ENCODE measurements around the gene ACP6.
A peak's percentile ranks its signal among the peaks of the same experiment; 100 is the strongest.

Gene ACP6

DNA sequence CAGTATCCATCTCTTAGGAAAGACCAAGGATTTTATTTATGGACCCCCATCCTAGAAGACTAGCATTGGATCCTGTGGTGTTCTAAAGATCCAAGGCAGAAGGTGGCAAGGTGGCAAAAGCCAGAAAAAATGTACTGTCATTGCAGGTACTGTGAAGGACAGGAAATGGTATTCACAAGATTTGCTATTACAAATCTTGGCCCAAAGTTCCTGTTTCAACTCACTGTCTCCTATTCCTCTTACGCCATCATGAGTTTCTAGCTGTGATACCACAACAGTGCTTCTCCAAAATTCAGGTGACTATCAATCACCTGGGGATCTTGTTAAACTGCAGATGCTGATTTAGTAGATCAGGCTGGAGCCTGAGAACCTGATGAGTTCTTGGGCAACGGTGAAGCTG lies 21.4 kb downstream of the ACP6 start:
- DNase-seq: no peak

DNA sequence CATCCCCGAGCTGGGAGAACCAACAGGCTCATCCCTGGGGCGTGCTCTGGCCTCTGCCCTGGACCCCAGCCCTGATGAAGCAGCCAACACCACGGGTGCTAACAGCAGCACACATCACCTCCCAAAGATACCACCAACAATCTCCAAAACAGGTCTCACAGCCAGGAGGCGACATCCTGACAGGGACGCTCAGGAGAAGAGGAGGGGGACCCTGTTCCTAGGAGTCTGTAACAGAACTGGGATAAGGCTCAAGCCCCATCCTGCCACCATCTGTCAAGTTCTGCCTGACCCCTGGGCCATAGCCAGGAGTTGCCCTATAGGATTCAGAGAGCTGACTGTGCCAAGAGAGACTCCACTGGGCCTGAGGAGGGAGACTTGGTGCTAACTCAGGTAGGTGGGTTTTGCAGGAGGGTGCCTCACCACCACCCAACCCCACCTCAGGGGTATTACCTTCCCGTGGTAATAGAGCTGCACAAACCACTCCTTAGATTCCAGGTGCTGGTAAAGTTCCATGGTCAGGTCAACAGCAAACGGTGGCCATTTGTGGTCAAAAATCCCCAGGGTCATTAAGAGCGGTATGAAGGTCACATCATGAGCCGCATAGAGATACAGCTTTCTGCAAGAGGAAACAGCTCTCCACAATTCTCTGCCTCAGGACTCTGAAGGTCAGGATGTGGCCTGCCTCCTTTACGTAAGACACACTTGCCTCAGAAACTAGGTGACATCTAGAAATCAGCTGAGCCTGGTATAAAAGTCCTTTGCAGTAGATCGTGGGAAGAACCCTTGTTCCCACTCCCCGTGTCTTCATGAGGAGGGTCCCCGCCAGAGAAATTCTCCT lies 22.3 kb downstream of the ACP6 start:
- DNase-seq: no peak

DNA sequence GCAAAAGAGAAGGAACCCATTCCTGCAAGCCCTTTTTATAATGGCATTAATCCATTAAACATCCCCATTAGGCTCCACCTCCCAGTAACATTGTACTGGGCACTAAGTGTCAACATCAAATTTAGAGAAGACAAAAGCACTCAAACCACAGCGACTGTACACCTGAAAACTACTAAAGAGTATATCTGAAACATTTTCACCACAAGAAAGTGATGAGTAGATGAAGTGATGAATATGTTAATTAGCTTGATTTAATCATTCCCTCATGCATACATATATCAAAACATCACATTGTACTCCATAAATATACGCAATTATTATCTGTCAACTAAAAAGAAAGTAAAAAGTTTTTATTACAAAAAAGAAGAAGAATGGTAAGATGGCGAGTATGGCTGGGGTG lies 26.4 kb downstream of the ACP6 start:
- DNase-seq: no peak

DNA sequence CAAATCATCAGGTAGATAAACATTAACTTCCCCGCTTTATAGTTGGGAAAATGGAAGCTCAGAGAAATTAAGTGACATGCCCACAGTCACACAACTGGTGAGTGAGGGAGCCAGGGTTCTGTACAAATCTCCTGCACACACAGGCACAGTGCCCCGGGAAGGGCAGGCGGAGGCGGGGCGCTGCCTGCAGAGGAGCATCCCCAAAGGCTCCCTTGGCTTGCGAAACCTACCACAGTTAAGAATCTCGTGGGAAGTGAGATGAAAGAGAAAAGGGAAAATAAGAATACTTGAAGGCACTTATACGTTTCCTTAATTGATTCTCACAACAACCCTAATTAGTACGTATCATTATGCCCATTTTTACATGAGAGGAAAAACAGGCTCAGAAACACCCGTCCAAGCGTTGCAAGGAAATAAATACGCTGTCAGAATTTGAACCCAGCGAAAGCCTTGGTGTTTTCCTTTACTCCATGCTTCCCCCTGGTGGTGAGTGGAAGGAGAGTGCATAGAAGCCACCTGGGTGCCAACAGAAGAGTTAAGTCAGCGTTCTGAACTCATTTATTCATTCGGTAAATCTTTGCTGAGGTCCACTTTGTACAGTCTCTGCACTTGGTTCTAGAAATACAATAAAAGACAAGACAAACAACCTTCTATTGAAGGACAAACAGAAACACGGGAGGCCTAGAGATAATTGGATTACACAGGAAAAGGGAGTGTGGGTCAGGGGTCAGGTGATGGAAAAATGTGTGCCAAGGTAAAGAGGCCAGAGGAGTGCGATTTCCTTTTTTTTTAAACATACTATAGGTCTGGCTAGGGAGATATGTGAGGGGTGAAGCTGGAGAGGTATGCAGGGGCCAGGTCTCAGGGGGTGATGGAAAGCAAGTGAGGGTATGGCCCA lies 28.4 kb downstream of the ACP6 start:
- DNase-seq: peak; percentile 48 to 91 (median 86)

DNA sequence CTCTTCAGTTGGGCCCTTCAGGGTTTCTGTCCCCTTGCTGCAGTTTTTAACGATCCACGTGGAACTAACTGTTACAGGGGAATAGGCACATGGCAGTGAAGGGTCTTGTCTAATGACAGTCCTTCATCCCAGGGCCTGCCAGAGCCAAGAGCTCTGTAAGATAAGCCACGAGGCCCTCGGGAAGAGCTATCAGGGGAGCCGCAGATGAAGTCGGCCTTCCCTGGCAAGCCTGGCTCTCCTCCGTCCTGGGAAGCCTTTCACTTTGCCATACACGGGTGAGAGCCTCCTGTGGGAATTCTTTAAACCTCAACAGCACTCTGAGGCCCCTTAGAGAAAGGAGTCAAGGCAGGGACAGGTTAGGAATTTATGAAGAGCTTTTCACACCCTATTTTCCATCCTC lies 29.0 kb downstream of the ACP6 start:
- peak in 1 of 3 experiments; percentile 76 for DNase-seq

DNA sequence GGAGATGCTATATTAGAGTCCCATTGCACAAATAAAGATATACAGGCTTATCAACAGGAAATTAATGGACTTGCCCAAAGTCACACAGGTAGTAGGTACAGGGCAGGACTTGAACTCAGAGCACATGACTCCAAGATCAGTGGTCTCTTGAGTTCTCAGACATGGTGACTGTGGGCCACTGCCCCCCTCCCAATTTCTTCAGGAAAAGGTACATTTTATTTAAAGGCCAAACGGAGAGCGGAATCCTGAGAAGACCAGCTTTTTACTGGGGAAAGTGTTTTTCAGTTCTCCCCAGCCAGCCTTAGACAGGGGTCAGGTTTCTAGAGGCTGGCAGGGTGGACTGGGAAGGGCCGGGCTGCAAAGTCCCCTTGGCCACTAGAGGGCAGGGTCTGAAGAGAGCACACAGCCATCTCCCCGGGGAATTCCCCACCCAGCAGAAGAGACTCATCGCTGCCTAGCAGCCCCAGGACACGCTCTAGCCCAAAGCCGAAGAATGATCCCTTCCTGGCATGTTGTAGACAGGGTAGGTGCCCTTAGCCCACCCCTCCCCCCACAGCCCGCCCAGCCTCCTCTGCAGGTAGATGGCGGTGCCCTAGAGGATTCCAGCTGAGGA lies 29.7 kb downstream of the ACP6 start:
- peak; percentile 59 to 94 (median 74) for DNase-seq

DNA sequence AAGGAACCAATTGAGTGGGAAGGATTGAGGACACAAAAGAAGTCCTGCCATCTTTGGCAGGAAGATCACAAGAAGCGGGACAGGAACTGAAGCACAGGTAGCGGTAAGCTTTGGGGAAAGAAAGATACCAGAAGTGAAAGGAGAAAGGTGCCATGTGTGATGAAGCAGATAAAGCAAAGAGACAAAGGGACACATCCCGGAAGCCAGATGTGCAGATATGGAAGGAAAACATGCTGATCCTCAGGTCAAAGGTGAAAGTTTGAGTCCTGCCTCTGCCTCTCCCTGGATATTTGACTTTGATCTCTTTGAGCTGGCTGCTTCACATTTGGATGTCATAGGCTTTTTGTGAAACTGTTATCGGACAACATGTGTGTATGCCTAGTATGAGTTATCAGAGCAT lies 34.0 kb downstream of the ACP6 start:
- no peak for DNase-seq

DNA sequence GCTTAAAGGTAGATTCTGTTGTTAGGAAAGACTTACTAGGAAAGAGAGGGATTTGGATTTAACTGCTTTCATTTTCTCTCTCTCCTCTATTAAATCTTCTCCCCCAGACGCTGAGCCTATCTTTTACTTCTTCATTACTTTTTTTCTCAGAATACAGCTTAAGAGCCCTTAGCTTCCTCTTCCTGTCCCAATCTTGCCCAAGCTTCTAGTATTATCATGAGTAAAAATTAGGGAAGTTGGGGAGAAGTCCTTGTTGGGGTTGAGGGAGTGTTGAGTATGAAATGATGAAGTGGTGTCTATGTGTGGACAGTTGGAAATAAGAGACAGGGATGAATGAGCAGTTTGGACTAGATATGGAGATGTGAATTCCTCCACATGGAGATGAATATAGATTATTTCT lies 35.0 kb downstream of the ACP6 start:
- DNase-seq: no peak

DNA sequence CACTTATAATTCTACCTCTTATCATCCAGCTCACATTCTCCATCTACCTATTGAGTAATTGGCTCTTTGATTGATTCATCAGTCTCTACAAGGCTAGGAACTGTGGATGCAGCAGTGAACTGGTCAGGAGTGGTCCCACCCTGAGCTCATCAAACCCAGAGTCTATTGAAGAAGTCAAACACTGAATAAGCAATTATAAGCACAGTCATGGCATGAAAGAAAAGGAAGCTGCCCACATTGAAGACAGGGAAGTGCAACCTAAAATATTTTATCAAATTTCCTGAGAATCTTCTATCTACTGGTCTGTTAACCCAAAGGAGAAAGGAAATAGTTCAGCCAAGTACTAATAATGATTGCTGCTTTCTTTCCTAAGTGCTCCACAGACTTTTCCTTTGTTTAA lies 35.7 kb downstream of the ACP6 start:
- no peak for DNase-seq

DNA sequence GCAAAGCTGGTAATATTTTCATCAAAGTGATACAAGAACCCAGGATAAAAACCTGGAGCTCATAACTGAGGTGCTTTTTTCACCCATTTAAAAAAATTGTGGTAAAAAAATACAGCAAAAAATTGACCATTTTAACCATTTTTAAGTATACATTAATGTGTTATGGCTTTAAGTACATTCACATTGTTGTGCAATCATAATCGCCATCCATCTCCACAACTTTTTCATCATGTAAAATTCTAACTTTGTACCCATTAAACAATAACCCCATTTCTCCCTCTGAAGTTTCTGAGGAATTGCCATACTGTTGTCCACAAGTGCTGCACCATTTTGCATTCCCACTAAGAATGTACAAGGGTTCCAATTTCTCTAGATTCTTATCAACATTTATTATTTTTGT lies 36.6 kb downstream of the ACP6 start:
- DNase-seq: no peak

DNA sequence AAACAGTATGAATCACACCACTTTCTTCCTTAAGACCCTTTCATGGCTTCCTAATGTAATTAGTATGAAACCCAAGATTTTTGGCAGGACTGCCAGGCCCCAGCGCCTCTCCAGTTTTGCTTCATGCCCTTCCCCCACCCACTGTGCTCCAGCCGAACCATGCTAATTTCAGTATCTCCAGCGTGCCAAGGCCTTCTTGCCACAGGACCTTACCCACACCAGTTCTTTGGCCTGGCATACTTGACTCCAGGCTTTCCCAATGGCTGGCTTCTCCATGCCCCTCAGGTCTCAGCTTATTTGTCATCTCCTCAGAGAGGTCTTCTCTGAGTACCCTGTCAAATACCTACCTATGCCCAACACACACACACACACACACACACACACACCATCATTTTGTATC lies 38.5 kb downstream of the ACP6 start:
- DNase-seq: no peak

DNA sequence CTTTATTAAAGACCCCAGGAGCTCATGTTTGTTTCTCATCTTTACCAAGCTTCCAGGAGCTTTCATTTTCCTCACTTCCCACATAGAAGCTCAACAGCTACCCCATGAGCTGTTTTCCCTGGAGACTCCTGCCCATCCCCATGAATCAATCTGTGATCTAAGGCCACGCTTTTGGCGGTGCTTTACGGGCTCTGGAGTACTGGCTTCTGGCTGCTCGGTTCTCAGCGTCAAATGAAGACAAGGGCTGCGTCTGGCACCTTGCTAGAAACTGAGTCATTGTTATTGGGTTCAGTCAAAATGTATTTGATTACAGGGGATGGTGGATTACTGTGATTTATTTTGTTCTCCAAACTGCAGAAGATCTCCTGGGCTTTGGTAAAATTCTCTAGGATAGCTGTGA lies 39.9 kb downstream of the ACP6 start:
- peak in 2 of 3 experiments; percentile 17 to 35 for DNase-seq

DNA sequence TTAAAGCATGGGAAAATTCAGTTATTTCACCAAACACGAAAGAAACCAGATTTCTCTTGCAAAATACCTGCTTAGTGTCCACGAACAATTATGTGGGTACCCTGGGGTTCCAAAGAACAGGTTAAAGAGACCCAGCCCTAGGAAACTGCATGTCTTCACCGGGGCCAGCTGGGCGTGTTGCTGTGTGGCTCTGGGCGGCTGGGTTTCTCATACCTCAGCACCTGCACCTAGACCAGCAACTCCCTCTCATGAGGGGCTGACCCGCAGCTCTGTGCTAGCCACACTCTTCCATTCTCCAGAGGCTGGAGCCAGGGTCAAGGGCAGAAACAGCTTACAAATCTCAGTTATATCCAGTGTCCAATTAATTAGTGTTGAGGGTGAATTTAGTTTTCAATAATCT lies 40.3 kb downstream of the ACP6 start:
- no peak for DNase-seq

DNA sequence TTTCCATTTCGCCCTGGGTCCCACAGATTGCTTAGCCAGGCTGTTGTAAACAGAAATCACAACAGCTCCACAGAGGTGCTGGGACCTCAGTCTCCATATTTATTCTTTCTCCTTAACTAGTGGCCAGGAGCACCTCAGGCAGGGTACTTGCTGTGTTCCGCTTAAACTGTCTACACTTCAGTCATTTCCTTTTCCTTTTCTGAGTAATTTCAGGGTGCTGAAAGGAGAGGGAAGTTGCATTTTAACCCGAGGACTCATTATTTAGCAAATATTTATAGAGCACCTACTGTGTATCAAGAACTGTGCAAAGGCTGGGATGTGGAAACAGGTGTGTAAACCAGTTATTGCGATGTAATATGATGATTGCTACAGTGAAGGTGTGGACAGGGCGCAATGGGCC lies 41.9 kb downstream of the ACP6 start:
- peak in 1 of 3 experiments; percentile 17 for DNase-seq

DNA sequence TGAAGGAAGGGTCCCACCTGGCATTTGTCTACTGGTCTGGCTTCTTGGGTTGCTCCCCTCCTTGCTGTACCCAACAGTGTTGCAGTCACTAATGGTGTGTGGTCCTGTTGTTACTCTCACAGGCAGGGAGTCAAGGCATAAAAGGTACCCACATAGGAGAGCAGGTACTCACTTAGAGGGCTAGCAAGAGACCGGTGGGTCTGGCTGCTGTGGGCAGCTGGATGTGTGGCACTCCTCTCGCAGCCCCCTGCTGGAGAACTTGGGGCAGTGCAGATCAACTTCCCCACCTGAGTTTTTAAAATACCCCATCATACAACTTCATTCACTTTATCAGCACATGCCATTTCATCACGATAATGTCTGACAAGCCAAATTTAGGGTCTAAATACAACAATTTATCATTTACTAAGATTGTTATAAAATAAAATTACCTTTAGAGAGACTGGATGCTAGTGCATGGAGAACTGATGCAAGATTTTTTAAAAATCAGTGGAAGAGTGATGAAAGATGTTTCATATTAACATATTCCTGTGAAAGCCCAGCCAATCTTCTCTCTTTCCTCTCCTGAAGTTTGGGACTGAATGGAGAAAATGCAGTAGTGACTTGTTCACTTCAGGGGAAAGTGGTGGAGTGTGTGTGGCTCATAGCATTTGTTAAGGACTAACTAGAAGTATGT lies 42.8 kb downstream of the ACP6 start:
- DNase-seq: peak; percentile 59 to 80 (median 78)

DNA sequence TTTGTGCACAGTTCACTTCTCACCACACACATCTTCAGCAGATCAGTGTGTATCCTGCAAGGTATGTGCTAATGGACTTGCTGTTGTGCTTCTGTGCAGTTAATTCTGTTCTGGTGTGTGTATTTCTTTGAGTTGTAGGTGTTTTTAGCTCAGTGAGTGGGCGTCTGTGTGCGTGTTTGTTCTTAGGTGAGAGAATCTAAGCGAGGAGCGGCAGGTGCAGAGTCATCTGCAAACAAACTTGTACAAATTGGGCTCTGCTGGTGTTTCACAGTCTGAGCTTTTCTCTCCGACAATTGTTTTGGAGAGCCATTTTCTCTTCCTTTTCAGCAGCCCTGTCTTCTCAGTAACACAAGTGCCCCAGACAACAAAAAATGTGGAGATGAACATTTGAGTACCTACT lies 43.6 kb downstream of the ACP6 start:
- peak; percentile 68 to 94 (median 91) for DNase-seq

DNA sequence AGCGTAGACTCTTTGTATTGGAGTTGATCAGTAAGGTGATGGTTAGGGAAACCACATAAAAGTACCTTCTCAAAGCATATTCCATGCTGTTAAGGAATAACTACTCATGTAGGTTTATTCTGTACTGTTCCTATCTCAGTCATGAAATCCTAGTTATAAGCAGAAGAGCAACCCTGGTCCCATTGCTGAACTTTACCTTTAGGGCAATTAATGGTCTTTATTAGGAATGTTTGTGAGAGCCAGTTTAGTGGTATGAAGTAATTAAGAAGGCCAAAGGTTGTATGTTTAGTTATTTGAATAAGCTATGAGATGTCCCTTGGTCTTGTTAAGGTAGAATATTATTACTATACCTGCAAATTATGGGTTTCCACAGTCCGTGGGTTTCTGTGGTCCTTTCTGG lies 44.0 kb downstream of the ACP6 start:
- DNase-seq: no peak

DNA sequence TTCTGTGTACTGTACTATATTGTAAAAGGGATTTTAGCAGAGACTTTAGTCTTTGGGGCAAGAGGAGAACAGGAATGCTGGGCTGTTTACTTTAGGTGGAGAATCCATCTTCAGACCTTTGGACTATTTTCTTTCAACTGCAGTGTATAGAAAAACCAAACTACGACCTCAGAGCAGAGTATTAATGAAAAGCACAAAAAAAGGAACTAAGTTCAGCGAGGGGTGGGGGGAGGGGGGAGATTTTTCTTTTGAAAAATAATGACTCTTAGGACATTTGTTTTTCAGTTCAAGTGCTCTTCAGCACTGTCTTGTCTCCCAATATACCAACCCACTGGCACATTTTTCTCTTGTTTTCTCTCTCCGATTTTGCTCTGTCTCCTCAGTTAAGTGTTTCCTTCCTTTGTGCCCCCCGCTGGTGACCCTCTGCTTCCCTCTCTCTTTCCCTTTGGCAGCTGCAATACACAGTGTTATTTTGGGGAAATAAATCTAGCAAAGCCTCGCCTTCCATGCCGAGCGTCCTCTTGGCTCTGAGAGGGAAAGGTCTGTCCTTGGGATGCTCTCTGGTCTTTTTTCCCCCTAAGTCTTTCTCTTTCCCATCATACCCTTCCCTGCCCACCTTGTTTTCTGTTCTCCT lies 44.8 kb downstream of the ACP6 start:
- peak; percentile 55 to 80 (median 62) for DNase-seq

DNA sequence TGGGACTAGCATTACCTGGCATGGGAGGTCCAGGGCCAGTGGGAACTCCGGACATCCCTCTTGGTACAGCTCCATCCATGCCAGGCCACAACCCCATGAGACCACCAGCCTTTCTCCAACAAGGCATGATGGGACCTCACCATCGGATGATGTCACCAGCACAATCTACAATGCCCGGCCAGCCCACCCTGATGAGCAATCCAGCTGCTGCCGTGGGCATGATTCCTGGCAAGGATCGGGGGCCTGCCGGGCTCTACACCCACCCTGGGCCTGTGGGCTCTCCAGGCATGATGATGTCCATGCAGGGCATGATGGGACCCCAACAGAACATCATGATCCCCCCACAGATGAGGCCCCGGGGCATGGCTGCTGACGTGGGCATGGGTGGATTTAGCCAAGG lies 45.8 kb downstream of the ACP6 start:
- DNase-seq: no peak

DNA sequence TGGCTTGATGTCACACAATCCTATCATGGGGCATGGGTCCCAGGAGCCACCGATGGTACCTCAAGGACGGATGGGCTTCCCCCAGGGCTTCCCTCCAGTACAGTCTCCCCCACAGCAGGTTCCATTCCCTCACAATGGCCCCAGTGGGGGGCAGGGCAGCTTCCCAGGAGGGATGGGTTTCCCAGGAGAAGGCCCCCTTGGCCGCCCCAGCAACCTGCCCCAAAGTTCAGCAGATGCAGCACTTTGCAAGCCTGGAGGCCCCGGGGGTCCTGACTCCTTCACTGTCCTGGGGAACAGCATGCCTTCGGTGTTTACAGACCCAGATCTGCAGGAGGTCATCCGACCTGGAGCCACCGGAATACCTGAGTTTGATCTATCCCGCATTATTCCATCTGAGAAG lies 46.3 kb downstream of the ACP6 start:
- DNase-seq: no peak

DNA sequence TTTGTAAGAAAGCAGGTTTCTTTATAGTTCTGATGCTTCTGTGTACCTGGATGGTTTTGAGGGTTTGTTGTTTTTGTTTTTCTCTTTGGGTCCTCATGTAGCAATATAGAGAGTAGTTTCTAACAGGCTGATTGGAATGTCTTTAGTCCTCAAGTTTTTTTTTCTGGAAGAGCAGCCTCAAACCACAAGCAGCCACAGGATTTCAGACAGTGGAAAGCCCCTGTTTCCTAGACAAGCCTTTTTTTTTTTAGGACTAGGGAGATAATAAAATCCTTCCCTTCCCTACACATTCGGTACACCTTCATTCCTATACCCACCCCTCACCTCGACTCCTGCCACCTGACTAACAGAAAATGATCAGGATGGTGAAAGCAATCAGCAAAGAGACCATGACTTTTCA lies 47.6 kb downstream of the ACP6 start:
- no peak for DNase-seq

DNA sequence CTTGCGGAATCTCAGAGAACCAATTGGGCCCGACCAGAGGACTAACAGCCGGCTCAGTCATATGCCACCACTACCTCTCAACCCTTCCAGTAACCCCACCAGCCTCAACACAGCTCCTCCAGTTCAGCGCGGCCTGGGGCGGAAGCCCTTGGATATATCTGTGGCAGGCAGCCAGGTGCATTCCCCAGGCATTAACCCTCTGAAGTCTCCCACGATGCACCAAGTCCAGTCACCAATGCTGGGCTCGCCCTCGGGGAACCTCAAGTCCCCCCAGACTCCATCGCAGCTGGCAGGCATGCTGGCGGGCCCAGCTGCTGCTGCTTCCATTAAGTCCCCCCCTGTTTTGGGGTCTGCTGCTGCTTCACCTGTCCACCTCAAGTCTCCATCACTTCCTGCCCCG lies 49.8 kb downstream of the ACP6 start:
- no peak for DNase-seq

DNA sequence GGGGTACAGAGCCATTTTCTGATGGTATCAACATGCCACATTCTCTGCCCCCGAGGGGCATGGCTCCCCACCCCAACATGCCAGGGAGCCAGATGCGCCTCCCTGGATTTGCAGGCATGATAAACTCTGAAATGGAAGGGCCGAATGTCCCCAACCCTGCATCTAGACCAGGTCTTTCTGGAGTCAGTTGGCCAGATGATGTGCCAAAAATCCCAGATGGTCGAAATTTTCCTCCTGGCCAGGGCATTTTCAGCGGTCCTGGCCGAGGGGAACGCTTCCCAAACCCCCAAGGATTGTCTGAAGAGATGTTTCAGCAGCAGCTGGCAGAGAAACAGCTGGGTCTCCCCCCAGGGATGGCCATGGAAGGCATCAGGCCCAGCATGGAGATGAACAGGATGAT lies 50.6 kb downstream of the ACP6 start:
- DNase-seq: no peak
